ENCODE measurements around the gene MSMP. TPM values are rescaled to one million over a fixed set of nuclear protein-coding genes. Genes with fewer than 3 reads are reported as not detected.

MSMP gene, protein sequence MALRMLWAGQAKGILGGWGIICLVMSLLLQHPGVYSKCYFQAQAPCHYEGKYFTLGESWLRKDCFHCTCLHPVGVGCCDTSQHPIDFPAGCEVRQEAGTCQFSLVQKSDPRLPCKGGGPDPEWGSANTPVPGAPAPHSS
- not detected in 2 replicates for total RNA-seq

DNA sequence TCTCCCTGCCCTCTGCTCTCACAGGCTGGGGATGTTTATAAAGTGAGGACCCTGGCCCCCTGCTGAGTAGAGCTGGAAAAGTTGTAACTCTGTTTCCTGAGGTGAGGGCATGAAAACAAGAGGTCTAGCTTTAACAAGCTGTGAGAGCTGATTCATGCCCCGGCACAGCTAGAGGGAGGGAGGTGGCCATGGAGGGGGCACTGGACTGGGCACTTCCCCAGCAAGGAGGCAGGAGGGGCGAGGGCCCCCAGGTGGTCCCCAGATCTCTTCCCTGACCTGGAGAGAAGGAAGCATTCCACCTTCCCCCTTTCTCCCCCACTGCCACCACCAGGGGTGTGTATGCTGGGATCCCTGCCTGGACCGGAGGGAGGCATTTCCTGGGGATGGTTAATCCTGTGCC, at the start of gene MSMP:
Gene MSMP, minus strand, starts transcription at position 13 of the 400 bp plus-strand sequence. CDS start 147 bp downstream, outside the sequence.

DNA sequence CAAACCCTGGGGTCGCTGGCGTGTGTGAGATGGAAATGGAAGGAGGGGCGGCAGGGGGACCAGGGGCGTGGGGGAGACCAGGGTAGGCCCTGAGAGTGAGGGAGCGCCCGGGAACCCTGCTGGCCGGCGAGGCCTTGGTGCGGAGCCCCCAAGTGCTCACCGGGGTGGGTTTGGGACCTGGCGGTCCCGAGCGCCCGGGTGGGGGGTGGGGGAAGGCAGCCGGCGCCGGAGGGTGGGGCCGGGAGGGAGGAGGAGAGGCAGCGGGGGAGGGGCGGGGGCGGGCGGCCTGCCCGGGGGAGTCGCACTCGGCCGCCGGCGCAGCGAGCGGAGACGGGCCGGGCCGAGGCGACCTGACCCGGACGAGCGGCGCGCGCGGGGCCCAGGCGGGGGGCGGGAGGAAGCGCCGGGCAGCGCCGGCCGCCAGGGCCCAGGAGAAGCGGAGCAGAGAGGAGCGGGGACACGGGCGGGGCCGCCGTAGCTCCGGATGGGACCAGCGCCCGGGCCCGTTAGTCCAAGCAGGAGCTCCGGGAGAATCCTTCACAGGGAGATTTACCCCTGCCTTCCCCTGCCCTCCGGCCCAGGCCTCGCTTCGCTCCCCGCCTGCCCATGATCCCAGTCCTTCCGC, 37.3 kb upstream of the MSMP start, which contains the start of gene NPR2:
Gene NPR2, plus strand, starts transcription at position 295 of the 625 bp plus-strand sequence. CDS start 818 bp downstream, outside the sequence.

DNA sequence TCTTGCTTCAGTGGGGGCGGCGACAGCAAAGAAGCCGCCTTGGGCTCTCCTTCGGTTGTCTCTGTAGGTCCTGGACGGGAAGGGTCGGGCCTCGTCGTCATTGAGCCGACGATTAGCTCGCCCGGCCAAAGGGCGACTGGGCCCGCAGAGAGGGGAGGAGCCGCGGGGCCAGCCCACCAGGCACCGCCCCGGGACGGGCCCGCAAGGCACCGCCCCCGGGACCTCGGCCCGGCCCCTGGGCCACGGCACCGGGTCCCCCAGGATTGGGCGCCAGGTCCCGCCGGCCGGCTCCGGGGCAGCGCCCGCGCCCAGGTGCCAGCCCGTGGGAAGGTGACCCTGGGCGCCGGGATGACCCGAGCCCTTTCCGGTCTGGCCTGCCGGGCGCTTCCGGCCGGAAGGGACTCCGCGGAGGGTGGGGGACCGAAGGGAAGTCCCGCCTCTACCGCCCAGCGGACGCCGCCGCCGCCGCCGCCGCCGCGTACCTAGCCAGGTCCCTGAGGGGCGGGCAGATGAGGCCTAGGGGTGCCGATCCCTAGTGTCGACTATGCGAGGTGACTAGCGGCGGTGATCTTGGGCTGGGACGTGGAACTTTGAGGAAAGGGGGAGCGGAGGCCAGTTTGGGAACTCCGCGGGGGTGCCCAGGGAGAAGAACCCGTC, 5.1 kb downstream of the MSMP start, which contains the start of the genes GBA2 and RGP1:
Gene GBA2, minus strand, starts transcription at position 371 of the 657 bp plus-strand sequence. CDS start 524 bp downstream, outside the sequence.
Gene RGP1, plus strand, starts transcription at position 430 of the 657 bp plus-strand sequence. CDS start 469 bp downstream, outside the sequence.

DNA sequence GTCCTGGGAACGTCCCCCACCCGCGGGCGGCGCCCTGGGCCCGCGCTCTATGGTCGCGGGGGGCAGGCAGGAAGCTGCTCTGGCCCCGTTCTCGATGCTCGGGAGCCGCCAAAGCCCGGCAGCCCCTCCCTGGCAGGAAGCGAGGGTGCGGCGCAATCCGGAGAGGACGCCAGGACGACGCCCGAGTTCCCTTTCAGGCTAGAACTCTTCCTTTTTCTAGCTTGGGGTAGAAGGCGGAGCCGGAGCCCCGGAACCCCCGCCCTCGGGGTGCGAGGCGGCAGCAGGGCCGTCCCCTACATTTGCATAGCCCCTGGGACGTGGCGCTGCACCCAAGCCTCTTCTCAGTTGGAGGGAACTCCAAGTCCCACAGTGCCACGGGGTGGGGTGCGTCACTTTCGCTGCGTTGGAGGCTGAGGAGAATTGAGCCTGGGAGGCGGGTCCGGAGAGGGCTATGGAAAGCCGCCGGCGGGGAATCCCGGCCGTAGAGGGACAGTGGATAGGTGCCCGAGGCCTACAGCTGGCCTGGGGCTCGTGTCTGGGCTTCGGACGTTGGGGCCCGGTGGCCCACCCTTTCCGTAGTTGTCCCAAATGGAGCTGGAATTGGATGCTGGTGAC, 21.8 kb downstream of the MSMP start, which contains the start of the genes CREB3 and TLN1:
Gene CREB3, plus strand, starts transcription at position 482 of the 615 bp plus-strand sequence. Its CDS starts 107 bp downstream, at position 589.
Gene TLN1, minus strand, starts transcription at position 11 of the 615 bp plus-strand sequence. CDS start 6,501 bp downstream, outside the sequence.

Other genes with a start within 250 kb of the MSMP start
- gene TESK1, start 149.0 kb downstream of the MSMP start, total RNA-seq, result 11.9 and 13.4 TPM in 2 replicates
- gene CD72, start 135.9 kb downstream of the MSMP start, total RNA-seq, result 0.39 and 1.1 TPM in 2 replicates
- gene SIT1, start 103.3 kb downstream of the MSMP start, total RNA-seq, result not detected in 2 replicates
- 5,375 and 9,932 TPM in 2 replicates for gene RMRP, start 96.3 kb downstream of the MSMP start, total RNA-seq
- gene CCDC107, start 96.0 kb downstream of the MSMP start, total RNA-seq, result 9.1 and 11.4 TPM in 2 replicates
- 3.7 and 40.2 TPM in 2 replicates for gene ARHGEF39, start 89.1 kb downstream of the MSMP start, total RNA-seq
- 6.7 and 52.0 TPM in 2 replicates for gene CA9, start 80.3 kb downstream of the MSMP start, total RNA-seq
- gene TPM2, start 64.4 kb downstream of the MSMP start, total RNA-seq, result 464 and 956 TPM in 2 replicates
- gene TLN1, start 22.1 kb downstream of the MSMP start, total RNA-seq, result 184 and 414 TPM in 2 replicates
- 49.4 and 88.2 TPM in 2 replicates for gene CREB3, start 21.6 kb downstream of the MSMP start, total RNA-seq
- gene GBA2, start 5.0 kb downstream of the MSMP start, total RNA-seq, result 14.7 and 19.6 TPM in 2 replicates
- gene RGP1, start 5.0 kb downstream of the MSMP start, total RNA-seq, result 14.9 and 23.8 TPM in 2 replicates
- 19.0 and 27.6 TPM in 2 replicates for gene NPR2, start 37.3 kb upstream of the MSMP start, total RNA-seq
- 0.26 and 0.48 TPM in 2 replicates for gene SPAG8, start 58.0 kb upstream of the MSMP start, total RNA-seq
- gene HINT2, start 60.8 kb upstream of the MSMP start, total RNA-seq, result 26.4 and 45.3 TPM in 2 replicates
- gene FAM221B, start 74.5 kb upstream of the MSMP start, total RNA-seq, result not detected in 2 replicates
- 2.3 and 6.9 TPM in 2 replicates for gene TMEM8B, start 75.0 kb upstream of the MSMP start, total RNA-seq
- gene OR13J1, start 116.1 kb upstream of the MSMP start, total RNA-seq, result not detected in 2 replicates
- 0.13 and 3.4 TPM in 2 replicates for gene HRCT1, start 151.9 kb upstream of the MSMP start, total RNA-seq
- 0.39 and 1.2 TPM in 2 replicates for gene SPAAR, start 155.2 kb upstream of the MSMP start, total RNA-seq
- 0.39 TPM in 1 of 2 replicates, not detected in the other for gene OR2S2, start 203.9 kb upstream of the MSMP start, total RNA-seq